ENCODE data around the gene PLPP4. TPM values are rescaled to one million over a fixed set of nuclear protein-coding genes. Genes with fewer than 3 reads are reported as not detected.

The PLPP4 gene
- total RNA-seq, 2 donors from 2014 or later: not detected

DNA sequence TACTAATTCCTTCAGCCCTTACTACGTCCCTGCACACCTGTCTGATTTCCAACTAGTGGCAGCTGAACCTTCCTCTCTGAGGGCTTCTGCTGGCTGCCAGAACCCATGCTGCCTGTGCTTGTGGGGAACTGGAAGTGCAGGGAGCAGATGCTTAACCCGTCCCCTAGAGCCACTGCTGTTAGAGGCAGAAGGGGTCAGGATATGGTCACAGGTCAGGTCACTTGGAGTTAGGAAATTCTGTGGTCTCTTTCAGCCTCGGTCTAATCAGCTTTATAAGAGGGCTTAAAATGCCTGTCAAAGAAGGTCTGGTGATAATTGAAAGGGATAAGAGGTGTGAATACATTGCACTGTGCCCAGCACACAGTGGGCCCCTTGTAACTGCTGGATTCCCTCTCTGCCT is 82.0 kb downstream of the PLPP4 start:
- Histone ChIP-seq H3K27ac (no peak overlapping the region), H3K4me1 (ENCODE audit: control insufficient read depth in 1 of 2, low read depth in 2 of 2) (no peaks in the 10 kb centered on the region), H3K4me3 (no peak overlapping the region), H3K9me3 (no peaks in the 10 kb centered on the region), H3K27me3 (replicated peaks; ENCODE audit: insufficient read depth) (no peaks in the 10 kb centered on the region), H3K36me3 (no peaks in the 10 kb centered on the region)
- ATAC-seq (ENCODE audit: insufficient number of reproducible peaks, low FRiP score, low read depth) (no peak), DNase-seq (ENCODE audit: low spot score) (no peak)
- TF ChIP-seq, protein P1, sequence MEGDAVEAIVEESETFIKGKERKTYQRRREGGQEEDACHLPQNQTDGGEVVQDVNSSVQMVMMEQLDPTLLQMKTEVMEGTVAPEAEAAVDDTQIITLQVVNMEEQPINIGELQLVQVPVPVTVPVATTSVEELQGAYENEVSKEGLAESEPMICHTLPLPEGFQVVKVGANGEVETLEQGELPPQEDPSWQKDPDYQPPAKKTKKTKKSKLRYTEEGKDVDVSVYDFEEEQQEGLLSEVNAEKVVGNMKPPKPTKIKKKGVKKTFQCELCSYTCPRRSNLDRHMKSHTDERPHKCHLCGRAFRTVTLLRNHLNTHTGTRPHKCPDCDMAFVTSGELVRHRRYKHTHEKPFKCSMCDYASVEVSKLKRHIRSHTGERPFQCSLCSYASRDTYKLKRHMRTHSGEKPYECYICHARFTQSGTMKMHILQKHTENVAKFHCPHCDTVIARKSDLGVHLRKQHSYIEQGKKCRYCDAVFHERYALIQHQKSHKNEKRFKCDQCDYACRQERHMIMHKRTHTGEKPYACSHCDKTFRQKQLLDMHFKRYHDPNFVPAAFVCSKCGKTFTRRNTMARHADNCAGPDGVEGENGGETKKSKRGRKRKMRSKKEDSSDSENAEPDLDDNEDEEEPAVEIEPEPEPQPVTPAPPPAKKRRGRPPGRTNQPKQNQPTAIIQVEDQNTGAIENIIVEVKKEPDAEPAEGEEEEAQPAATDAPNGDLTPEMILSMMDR (IDR thresholded peaks at IDR 0.05): no peak

DNA sequence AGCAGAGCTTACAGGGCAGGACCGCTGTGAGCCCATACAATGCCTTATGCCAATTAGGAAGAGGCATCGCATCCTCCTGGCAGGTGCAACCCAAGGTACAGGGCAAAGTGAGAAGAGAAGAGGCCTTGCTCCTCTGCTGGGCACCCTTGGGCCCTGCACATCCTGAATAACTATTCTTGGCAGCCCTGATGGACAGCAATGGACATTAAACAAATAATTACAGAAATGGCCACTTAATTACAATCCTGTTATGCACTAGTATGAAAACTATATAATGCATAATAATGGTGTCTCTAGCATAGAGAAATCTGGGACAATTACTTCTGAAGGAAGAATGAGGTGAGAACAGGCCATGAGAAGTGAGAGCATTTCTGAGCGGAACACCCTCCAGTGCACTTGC is 83.5 kb downstream of the PLPP4 start:
- Histone ChIP-seq H3K27me3 (replicated peaks; ENCODE audit: insufficient read depth) (no peaks in the 10 kb centered on the region), H3K4me1 (ENCODE audit: control insufficient read depth in 1 of 2, low read depth in 2 of 2) (no peaks in the 10 kb centered on the region), H3K27ac (no peak overlapping the region), H3K9me3 (no peaks in the 10 kb centered on the region), H3K36me3 (no peaks in the 10 kb centered on the region), H3K4me3 (no peak overlapping the region)
- TF ChIP-seq, protein P1 (IDR thresholded peaks at IDR 0.05): no peak
- DNase-seq (ENCODE audit: low spot score) (no peak), ATAC-seq (ENCODE audit: insufficient number of reproducible peaks, low FRiP score, low read depth) (no peak)

DNA sequence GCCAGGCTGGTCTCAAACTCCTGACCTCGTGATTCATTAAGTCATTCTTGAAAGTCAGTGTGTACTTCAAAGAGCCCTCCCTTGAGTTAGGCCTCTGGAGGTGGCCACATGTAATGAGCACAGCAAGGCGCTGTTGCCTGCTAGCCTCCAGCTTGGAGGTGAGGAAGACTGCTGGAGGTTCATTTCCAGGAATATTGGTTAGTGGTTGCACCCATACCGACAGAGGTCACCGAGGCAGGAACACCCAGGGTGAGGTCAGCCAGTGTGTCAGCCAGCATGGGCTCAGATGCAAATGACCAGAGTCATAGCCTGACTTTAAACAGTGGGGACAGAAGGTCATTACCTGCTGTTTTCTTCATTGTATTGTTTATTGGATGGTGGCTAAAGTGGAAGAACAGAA is 85.0 kb downstream of the PLPP4 start:
- Histone ChIP-seq H3K27ac (no peak overlapping the region), H3K9me3 (no peaks in the 10 kb centered on the region), H3K27me3 (replicated peaks; ENCODE audit: insufficient read depth) (no peaks in the 10 kb centered on the region), H3K4me1 (ENCODE audit: control insufficient read depth in 1 of 2, low read depth in 2 of 2) (no peaks in the 10 kb centered on the region), H3K4me3 (no peak overlapping the region), H3K36me3 (no peaks in the 10 kb centered on the region)
- ATAC-seq (ENCODE audit: insufficient number of reproducible peaks, low FRiP score, low read depth) (no peak), DNase-seq (ENCODE audit: low spot score) (no peak)
- TF ChIP-seq, protein P1 (IDR thresholded peaks at IDR 0.05): no peak

DNA sequence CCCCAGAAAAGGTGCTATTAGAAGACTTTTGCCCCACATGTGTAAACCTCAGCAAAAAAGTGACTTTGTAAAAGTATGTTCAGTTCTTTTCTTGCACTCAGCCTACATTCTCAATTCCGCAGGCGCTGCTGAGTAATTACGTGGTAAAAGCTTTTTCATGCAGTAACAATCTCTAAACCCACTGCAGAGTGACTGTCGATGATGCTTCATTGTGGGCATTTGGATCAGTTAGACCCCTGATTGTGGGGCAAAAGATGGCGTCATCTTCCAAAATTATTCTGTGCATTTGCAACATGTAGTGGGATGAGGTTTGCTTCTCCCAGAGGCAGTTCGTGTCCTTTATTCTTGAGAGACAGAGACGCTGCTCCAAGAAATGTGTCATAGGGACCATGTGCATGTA is 85.6 kb downstream of the PLPP4 start:
- Histone ChIP-seq H3K9me3 (no peaks in the 10 kb centered on the region), H3K4me3 (no peak overlapping the region)
- ATAC-seq (ENCODE audit: insufficient number of reproducible peaks, low FRiP score, low read depth): no peak

DNA sequence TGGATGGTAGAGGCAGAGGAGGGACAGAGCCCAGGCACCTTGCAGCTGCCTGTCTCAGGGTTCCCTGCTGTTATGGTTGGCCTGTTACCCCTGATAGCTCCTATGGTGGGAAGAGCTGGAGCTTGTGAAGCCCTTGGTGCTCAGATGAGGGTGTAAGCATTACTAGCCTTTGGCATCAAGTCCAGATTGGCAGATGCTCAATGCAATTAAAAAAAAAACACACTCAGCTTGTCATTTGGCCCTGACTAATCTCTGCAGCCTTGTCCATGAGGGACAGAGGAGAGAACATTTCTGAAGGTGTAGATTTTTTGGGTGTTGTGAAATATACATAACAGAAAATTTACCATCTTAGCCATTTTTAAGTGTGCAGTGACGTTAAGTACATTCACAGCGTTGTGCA is 86.3 kb downstream of the PLPP4 start:
- Histone ChIP-seq H3K27ac (no peak overlapping the region), H3K36me3 (no peaks in the 10 kb centered on the region), H3K4me3 (no peak overlapping the region), H3K9me3 (no peaks in the 10 kb centered on the region), H3K4me1 (ENCODE audit: control insufficient read depth in 1 of 2, low read depth in 2 of 2) (no peaks in the 10 kb centered on the region), H3K27me3 (replicated peaks; ENCODE audit: insufficient read depth) (no peaks in the 10 kb centered on the region)
- TF ChIP-seq, protein P1 (IDR thresholded peaks at IDR 0.05): no peak
- ATAC-seq (ENCODE audit: insufficient number of reproducible peaks, low FRiP score, low read depth) (no peak), DNase-seq (ENCODE audit: low spot score) (no peak)

More for the DNA sequence above, 85.6 kb downstream of the PLPP4 start:
- H3K4me1 ChIP-seq (ENCODE audit: control insufficient read depth in 1 of 2, low read depth in 2 of 2): no peaks in the 10 kb centered on the region
- no peaks in the 10 kb centered on the region for H3K36me3 ChIP-seq
- no peak overlapping the region for H3K27ac ChIP-seq
- no peak for DNase-seq (ENCODE audit: low spot score)
- TF ChIP-seq, protein P1 (IDR thresholded peaks at IDR 0.05): no peak
- H3K27me3 ChIP-seq (replicated peaks; ENCODE audit: insufficient read depth): no peaks in the 10 kb centered on the region
